Mucosa of descending colon (tissue), 3 donors: ENCODE data around the gene PAPOLB. TPM values are rescaled to one million over a fixed set of nuclear protein-coding genes. Genes with fewer than 3 reads are reported as not detected.

ENCODE experiments used
- ATAC-seq: fragments of 200-7000 bp; cut with Tn5 transposase; one replicate; pipeline ENCODE4 v1.9.1; 2020; ENCODE audit warnings: mild to moderate bottlenecking, moderate library complexity
- DNase-seq, 3 donors: peaks; one replicate each; pipeline ENCODE4 v3.0.0-alpha.2; 2020
- H3K36me3 ChIP-seq: fragments of 200-600 bp; one replicate; pipeline ENCODE4 v1.8.0; 2021; ENCODE audit warnings: low read depth, mild to moderate bottlenecking
- H3K4me1 ChIP-seq: fragments of 200-600 bp; one replicate; pipeline ENCODE4 v1.8.0; 2021; ENCODE audit warnings: low read depth, mild to moderate bottlenecking
- H3K4me3 ChIP-seq: fragments of 200-600 bp; one replicate; pipeline ENCODE4 v1.8.0; 2021; ENCODE audit warnings: mild to moderate bottlenecking
- H3K9me3 ChIP-seq: fragments of 200-600 bp; one replicate; pipeline ENCODE4 v1.8.0; 2021; ENCODE audit warnings: mild to moderate bottlenecking
- intact Hi-C, 2 donors: fragments of 100-400 bp; cut with DNase I in 1 of 2; cut with micrococcal nuclease in 1 of 2; formaldehyde crosslinking; loops; one replicate each; pipeline versions ENCODE4 v1.11.0 to v1.11.1; 2022; cut with DNase I, micrococcal nuclease
- total RNA-seq, 3 donors: library from RNA; stranded (reverse); fragmentation: NEBNext Ultra II Directional in 2 of 3; extraction: Animal tissue kit (Norgen Biotek cat#: 25700) in 2 of 3; gene quantifications; one replicate each; pipeline versions ENCODE4 v1.2.1 to v1.2.4, GENCODE V29; 2021 to 2023
- TF ChIP-seq, protein P1 (sequence below): fragments of 200-600 bp; IDR thresholded peaks from one replicate; pipeline ENCODE4 v1.8.0; 2022; ENCODE audit warnings: antibody characterized with exemption, mild to moderate bottlenecking
- donor health status: DM: no; HTN: no; CAD: no; lungs with moderate emphysema.
- donor health status: DM: no; HTN: no; CAD: no.
- donor health status: DM: no; HTN: yes; CAD: no.

PAPOLB gene
- total RNA-seq, 3 donors from 2014 or later: 0.06 to 0.09 TPM; not detected in 1

GRCh38 chr7:4876586-4876985, 14.8 kb upstream of the PAPOLB start:
- TF ChIP-seq, protein P1, sequence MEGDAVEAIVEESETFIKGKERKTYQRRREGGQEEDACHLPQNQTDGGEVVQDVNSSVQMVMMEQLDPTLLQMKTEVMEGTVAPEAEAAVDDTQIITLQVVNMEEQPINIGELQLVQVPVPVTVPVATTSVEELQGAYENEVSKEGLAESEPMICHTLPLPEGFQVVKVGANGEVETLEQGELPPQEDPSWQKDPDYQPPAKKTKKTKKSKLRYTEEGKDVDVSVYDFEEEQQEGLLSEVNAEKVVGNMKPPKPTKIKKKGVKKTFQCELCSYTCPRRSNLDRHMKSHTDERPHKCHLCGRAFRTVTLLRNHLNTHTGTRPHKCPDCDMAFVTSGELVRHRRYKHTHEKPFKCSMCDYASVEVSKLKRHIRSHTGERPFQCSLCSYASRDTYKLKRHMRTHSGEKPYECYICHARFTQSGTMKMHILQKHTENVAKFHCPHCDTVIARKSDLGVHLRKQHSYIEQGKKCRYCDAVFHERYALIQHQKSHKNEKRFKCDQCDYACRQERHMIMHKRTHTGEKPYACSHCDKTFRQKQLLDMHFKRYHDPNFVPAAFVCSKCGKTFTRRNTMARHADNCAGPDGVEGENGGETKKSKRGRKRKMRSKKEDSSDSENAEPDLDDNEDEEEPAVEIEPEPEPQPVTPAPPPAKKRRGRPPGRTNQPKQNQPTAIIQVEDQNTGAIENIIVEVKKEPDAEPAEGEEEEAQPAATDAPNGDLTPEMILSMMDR: no peak
- DNase-seq (no peak), ATAC-seq (no peak)
- no peaks in the 10 kb centered on the region for H3K9me3 ChIP-seq
- intact Hi-C loops: no loop called here
- H3K36me3 ChIP-seq: no peaks in the 10 kb centered on the region
- no peaks in the 10 kb centered on the region for H3K4me1 ChIP-seq
- no peak overlapping the region for H3K4me3 ChIP-seq

DNA sequence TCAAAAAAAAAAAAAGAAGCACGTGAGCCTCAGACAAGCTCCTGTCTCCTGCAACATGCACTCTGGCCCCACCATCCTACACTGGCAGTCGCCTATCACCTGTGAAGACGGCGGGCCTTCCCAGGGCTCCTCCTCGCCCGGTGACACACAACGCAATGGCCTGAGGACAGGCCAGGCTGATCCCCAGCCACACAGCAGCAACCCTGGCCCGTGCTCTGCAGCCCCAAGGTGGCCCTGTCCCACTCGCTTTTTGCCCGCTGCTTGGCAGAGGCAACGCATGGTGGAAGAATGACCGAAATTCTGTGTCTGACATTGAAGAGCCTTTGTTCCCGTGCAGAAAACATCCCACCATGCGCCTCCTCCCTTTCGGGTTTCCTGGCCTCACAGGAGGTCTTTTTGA, 13.6 kb upstream of the PAPOLB start:
- H3K4me3 ChIP-seq: no peak overlapping the region
- H3K9me3 ChIP-seq: no peaks in the 10 kb centered on the region
- no peaks in the 10 kb centered on the region for H3K4me1 ChIP-seq
- ATAC-seq (no peak), DNase-seq (no peak)
- no peaks in the 10 kb centered on the region for H3K36me3 ChIP-seq
- intact Hi-C loops: no loop called here
- TF ChIP-seq, protein P1: no peak

DNA sequence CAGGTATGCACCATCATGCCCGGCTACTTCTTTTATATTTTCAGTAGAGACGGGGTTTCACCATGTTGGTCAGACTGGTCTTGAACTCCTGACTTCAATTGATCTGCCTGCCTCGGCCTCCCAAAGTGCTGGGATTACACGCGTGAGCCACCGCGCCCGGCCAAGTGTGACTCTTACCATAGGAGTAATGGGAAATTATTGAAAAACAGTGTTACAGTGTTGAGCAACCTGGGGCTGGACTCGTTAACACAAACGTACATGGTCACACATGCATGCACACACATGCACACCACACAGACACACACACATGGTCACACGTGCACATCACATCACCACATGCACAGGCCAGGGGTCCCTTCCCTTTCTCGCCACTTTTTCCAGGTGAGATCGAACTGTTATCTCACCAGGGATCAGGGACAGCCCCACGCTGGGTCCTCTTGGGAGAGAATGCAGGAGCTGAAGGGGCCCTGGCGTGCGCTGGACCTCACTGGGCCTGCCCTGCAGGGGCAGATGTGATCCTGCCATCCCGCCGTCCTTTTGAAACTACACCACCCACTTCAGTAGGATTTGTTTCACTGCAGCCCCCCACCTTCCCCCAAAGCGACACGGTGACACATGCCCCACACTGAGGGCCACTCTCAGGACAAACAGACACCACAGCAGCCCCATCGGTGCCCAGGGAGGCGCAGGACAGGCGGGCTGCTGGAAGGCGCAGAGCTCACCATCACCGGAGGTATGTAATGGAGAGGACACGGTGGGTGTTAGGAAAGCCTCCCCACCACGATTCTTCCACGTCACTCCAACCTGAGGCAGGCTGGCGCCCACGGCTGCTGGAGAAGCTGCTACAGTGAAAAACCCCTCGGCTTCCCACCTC, 11.5 kb upstream of the PAPOLB start:
- no peaks in the 10 kb centered on the region for H3K4me1 ChIP-seq
- DNase-seq (no peak), ATAC-seq (no peak)
- intact Hi-C loops: no loop called here
- TF ChIP-seq, protein P1: no peak
- H3K9me3 ChIP-seq: no peaks in the 10 kb centered on the region
- H3K4me3 ChIP-seq: no peak overlapping the region
- no peaks in the 10 kb centered on the region for H3K36me3 ChIP-seq

DNA sequence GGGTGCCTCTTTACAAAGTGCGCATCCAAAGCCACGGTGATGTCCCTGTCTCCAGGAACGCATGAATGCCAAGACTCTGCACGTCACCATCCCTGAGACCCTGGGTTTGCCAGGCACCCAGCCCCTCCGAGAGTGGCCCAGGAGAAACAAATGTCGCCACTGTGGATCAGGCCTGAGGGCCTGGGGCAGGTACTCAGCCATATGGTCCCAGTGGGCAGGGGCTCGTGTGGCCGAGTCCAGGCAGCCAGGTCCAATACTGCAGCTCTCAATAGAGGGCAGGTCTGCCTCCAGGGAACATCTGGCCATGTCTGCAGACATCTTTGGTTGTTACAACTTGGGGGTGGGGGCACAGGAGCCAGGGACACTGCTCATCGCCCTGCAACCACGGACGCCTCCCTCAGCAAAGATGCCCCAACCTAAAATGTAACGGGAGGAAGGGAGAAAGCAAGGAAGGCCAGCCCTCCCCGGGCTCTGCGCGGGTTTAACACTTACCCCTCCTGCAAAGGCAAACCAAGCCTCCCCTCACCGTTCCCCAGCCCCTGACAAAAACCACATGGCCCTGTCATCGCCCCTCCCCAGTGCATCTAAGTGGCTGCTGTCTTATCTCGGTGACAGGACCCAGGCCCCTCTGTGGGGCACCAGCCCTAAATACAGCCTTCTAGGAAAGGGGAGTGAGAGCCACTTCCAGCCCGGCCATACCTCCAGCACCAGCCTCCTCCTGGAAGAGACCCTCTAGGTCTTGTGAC, 10.3 kb upstream of the PAPOLB start:
- DNase-seq (no peak), ATAC-seq (no peak)
- no peaks in the 10 kb centered on the region for H3K9me3 ChIP-seq
- no peaks in the 10 kb centered on the region for H3K4me1 ChIP-seq
- no peaks in the 10 kb centered on the region for H3K36me3 ChIP-seq
- TF ChIP-seq, protein P1: no peak
- no peak overlapping the region for H3K4me3 ChIP-seq
- intact Hi-C loops: no loop called here

DNA sequence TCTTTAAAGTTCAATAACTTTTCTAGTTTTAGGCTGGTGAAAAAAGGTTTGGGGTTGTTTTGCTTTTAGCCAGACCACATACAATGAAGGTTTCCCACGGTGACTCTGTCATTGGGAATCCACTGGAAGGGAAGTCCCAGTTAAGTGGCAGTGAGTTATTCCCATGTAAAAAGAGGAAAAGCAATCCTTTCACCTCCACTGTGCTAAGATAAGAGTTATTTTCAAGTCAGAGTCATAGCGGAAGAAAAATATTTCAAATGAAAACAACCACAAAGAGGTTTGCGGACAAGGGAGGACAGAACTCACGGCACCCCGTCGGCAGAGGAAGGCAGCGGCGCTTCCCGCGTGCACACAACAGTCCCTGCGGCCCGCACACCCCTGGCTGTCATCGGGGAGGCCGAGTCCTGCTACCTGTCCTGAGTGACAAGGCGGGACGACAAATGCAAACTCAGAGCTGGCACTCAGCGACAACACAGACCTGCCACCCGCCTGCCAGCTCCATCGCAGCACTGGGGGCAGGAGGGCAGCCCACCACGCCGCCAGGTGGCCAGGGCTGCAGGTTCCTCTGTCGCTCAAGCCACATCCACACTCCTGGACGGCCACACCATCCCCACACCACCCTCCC, 9.3 kb upstream of the PAPOLB start:
- Histone ChIP-seq H3K4me3 (no peak overlapping the region), H3K4me1 (no peaks in the 10 kb centered on the region), H3K36me3 (no peaks in the 10 kb centered on the region), H3K9me3 (no peaks in the 10 kb centered on the region)
- intact Hi-C loops: no loop called here
- TF ChIP-seq, protein P1: no peak
- DNase-seq (no peak), ATAC-seq (no peak)
